ENCODE data around the gene CNTN1.
"Not testable (repeated sequence)": the region's sequence is repeated elsewhere in the genome, so short reads cannot be mapped to it uniquely, and the experiment has no call there.

The CNTN1 gene

DNA sequence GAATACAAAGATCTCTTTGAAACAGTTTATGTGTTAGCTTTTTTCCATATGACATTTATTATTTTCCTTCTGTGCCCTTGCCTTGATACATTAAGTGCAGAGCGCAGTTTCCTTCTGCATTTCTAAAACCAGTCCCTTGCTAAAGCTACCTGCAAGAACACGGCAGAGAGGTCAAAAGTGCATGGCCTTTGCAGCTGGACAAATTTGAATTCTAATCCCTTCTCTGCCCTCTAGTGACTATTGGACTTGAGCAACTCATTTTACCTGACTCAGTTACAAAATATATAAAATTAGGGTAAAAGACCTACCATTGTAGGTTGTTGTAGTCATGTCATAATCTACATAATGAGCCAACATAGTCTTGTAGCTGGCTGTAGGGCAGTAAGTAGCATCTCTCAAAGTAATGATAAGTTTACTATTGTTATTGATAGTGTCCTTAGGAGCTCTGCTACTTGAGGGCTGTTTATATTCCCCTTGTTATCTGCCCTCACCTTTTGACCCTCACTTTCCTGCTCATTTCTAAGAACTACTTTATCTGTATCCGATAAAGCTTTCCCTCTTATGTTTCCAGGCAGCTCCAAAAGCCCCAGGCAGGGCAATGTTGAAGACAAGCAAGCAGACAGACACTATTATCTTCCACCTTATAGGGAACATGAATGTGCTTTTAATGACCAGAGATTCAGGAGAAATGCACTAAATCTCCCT, 375.9 kb downstream of the CNTN1 start:
- no peak for TF ChIP-seq CTCF (conservative IDR thresholded peaks at IDR 0.05; ENCODE audit: low read depth)
- H3K27ac ChIP-seq, result no peak overlapping the region
- ChIA-PET CTCF (interaction anchor here (0.7 to 0.9 kb wide), 2 partner anchors 77 to 98 kb away, joined by 3 to 4 read pairs; no protein-coding TSS in a partner anchor), POLR2A (ENCODE audit: low non-redundant PET) (no interaction called here)
- no peak for DNase-seq (ENCODE audit: low spot score)

DNA sequence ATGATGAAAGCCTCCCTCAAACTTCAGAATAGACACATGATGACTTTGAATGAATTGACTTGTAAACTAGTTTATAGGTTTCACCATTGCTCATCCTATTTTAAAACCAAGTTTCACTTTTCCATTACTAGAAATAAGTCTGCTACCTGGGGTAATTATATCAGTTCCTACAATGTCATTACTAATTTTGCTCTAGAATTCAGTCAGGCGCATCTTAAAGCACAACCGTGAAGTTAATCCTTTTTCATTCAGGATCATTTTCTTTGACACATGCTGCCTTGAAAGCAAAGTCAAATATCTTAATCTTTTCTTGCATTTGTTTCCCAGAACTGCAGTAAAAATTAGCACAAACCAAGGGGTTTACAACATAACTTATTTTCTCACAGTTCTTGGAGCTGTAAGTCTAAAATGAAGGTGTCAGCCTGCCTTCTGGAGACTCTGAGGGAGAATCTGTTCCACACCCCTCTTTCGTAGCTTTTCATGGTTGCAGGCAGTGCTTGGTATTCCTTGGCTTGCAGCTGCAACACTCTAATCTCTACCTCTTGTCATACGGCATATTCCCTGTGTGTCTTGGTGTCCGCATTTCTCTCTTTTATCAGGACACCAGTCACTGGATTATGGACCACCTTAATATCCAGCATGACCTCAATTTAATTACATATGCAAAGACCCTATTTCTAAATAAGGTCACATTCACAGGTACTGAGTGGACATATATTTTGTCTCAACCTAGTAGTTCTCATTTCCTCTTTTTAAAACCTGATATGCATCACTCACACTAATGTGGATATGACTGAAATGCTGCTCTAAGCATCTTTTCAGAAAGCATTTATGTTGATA, 381.6 kb downstream of the CNTN1 start:
- ChIA-PET CTCF (no interaction called here), POLR2A (ENCODE audit: low non-redundant PET) (no interaction called here)
- no peak for DNase-seq (ENCODE audit: low spot score)
- no peak for TF ChIP-seq CTCF (conservative IDR thresholded peaks at IDR 0.05; ENCODE audit: low read depth)
- no peak overlapping the region for H3K27ac ChIP-seq

DNA sequence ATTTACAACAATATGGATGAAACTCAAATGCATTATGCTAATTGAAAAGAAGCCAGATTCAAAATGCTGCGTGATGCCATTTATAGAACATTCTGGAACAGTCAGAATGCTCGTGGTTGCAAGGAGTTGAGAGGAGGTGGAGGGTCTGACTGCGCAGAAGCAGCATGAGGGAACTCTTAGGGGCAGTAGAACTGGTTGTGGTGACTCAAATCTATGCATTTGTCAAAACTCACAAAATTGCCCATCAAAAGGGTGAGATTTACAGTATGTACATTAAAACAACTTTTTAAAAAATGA, 382.2 kb downstream of the CNTN1 start:
- TF ChIP-seq CTCF (conservative IDR thresholded peaks at IDR 0.05; ENCODE audit: low read depth), result no peak
- no peak overlapping the region for H3K27ac ChIP-seq
- no peak for DNase-seq (ENCODE audit: low spot score)
- POLR2A ChIA-PET (ENCODE audit: low non-redundant PET), result no interaction called here
- CTCF ChIA-PET, result no interaction called here

DNA sequence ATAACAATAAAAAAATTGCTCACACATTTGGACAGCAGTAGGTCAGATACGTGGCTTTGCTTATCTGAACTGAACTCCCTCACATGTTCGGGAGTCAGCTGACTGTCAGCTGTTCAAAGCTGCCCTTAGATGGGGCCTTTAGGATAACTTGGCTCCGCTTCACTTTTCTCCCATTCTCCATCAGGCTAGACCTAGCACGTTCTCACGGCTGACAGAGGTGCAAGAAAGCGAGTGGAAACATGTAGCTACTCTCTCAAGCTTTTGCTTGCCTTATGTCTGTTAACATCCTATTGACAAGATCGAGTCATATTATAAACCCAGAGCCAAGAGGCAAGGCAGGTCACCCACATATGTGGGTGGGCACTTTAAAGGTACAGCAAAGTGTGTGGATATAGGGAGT, 383.9 kb downstream of the CNTN1 start:
- ChIA-PET CTCF (no interaction called here), POLR2A (ENCODE audit: low non-redundant PET) (no interaction called here)
- DNase-seq (ENCODE audit: low spot score), result no peak
- H3K27ac ChIP-seq, result no peak overlapping the region
- no peak for TF ChIP-seq CTCF (conservative IDR thresholded peaks at IDR 0.05; ENCODE audit: low read depth)

GRCh38 chr12:41081241-41081640, 389.0 kb downstream of the CNTN1 start:
- POLR2A ChIA-PET (ENCODE audit: low non-redundant PET); H3K27ac ChIP-seq; CTCF ChIA-PET; DNase-seq (ENCODE audit: low spot score): not testable (repeated sequence)

DNA sequence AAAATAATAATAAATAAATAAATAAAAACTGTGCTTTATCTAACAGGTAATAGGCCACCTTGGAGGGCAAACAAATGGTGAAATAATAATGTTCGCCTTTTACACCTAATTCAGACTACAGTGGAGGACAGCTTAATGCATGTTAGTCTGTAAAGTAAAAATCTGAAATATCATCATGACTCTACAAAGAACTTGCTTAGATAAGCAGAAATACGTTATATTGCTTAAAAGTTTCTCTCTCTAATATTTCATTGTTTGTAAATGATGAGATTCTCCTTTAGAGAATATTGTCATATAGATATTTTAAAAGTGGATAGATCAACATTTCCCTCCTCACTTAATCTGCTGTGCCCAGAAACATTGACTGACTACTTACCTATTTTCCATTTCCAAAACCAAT, 397.2 kb downstream of the CNTN1 start:
- no peak for DNase-seq (ENCODE audit: low spot score)
- CTCF ChIA-PET, result no interaction called here
- H3K27ac ChIP-seq, result no peak overlapping the region
- TF ChIP-seq CTCF (conservative IDR thresholded peaks at IDR 0.05; ENCODE audit: low read depth), result no peak
- POLR2A ChIA-PET (ENCODE audit: low non-redundant PET), result no interaction called here

GRCh38 chr12:41092115-41092514, 399.9 kb downstream of the CNTN1 start:
- no peak overlapping the region for H3K27ac ChIP-seq
- DNase-seq (ENCODE audit: low spot score), result no peak
- TF ChIP-seq CTCF (conservative IDR thresholded peaks at IDR 0.05; ENCODE audit: low read depth), result no peak
- ChIA-PET POLR2A (ENCODE audit: low non-redundant PET) (no interaction called here), CTCF (no interaction called here)
